GM10266 (cell line): ENCODE results near the gene BDH1.
"Not testable (repeated sequence)": the region's sequence is repeated elsewhere in the genome, so short reads cannot be mapped to it uniquely, and the experiment has no call there.

Experiments used
- DNase-seq: peaks from one replicate; pipeline ENCODE4 v3.0.0; 2012; ENCODE audit errors: extremely low spot score
- CTCF ChIP-seq: IDR thresholded peaks from 2 replicates; pipeline ENCODE4 v1.5.1; 2012; ENCODE audit warnings: mild to moderate bottlenecking, low read depth; ENCODE audit not compliant: control insufficient read depth, insufficient read depth; ENCODE audit errors: missing control alignments

Gene BDH1

GRCh38 chr3:197575362-197575761 is 19.6 kb upstream of the BDH1 start:
- DNase-seq: no peak
- TF ChIP-seq CTCF: no peak

- not testable (repeated sequence) for DNase-seq
Observed at GRCh38 chr3:197574396-197574991, 18.7 kb upstream of the BDH1 start.

- DNase-seq: no peak
Observed at GRCh38 chr3:197573048-197573767, 17.4 kb upstream of the BDH1 start.

DNA sequence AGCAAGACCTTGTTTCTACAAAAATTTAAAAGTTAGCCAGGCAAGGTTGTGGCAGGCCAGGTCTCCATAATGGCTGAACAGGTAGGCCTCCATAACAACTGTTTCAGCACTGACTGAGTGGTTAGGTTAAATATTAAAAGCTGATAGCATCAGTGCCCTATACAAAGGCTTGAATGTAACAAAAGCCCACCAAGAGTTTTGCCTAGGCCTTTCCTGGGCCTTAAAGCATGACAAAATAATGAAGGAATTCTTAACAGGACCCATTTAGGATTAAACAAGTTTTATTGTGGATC is 16.1 kb upstream of the BDH1 start:
- not testable (repeated sequence) for DNase-seq

More at GRCh38 chr3:197573048-197573767, 17.4 kb upstream of the BDH1 start:
- no peak for TF ChIP-seq CTCF

DNA sequence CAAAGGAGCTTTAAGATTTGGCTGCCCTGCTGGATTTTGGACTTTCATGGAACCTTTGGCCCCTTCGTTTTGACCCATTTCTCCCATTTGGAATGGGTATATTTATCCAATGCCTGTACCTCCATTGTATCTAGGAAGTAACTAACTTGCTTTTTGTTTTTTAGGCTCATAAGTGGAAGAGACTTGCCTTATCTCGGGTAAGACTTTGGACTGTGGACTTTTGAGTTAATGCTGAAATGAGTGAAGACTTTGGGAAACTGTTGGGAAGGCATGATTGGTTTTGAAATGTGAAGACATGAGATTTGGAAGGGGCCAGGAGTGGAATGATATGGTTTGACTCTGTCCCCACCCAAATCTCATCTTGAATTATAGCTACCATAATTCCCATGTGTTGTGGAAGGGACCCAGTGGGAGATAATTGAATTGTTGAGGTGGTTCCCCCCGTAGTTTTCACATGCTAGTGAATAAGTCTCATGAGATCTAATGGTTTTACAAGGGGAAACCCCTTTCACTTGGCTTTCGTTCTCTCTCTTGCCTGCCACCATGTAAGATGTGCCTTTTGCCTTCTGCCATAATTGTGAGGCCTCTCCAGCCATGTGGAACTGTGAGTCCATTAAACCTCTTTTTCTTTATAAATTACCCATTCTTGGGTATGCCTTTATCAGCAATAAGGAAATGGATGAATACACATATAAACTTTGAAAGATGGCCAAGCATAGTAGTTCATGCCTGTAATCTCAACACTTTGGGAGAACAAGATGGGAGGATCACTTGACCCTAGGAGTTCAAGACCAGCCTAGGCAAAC is 15.5 kb upstream of the BDH1 start:
- DNase-seq: not testable (repeated sequence)

DNA sequence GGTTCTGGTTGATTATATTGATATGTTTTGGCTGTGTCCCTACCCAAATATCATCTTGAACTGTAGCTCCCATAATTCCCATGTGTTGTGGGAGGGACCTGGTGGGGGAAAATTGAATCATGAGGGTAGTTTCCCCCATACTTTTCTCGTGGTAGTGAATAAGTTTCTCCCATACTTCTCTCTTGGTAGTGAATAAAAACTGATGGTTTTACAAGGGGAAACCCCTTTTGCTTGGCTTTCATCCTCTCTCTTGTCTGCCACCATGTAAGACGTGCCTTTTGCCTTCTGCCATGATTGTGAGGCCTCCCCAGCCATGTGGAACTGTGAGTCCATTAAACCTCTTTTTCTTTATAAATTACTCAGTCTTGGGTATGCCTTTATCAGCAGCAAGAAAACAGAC is 13.7 kb upstream of the BDH1 start:
- not testable (repeated sequence) for DNase-seq

DNA sequence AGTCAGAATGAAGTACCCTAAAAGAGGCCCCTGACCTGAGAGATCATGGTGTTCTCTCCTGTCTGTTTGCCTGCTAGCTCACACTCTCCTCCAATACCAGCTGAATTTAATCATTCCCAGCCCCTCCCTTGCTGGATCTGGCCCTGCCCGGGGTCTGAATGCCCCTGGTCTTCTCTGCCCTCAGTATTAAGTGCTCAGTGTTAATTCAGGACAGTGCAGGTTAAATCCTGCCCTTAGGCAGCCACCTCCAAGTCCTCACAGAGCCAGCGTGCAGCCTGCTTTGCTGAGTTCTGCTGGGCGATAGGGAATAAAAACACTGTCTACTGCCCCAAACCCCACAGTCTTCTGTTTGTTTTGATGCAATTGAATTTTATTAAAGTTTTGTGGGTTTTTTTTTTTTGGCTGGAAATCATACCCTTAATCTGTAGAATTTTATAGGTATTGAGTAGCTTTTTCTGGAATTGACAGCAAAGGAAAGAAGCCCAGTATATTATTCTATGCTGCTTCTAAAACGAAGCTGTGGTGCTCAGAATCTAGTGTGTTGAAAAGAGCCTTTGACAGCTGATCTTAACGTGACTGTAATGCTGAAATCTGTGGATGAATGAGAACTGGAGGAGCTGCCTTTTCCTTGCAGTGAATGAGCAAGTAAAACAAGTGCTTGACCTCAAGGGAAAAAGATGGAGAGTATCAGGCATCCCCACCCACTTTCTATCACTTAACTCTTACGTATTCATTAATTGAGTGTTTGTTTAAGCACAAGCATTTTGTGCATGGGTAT is 12.3 kb upstream of the BDH1 start:
- TF ChIP-seq CTCF: no peak
- DNase-seq: no peak

DNA sequence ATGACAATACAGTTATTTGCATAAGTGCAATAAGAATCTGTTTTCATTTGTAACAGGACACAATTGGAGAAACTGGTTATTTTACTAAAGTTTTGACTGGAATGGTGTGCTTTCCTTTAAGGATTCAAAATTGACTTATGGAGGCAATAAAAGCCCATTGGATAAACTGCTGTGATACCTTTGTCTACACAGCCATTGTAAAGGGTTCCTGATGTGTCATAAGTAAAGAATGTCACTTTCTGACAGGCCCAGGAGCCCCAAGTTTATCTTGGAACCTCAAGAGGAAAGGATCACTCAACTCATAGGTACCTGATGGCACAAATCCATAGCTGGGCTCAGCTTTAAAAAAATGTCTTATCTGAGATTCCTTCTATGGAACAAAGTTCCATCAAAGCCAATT is 10.4 kb upstream of the BDH1 start:
- not testable (repeated sequence) for DNase-seq

- DNase-seq: no peak
- TF ChIP-seq CTCF: no peak
Observed at GRCh38 chr3:197564097-197564843, 8.5 kb upstream of the BDH1 start.
